WTC11 (cell line): ENCODE measurements around the gene UBD. TPM values are rescaled to one million over a fixed set of nuclear protein-coding genes. Genes with fewer than 3 reads are reported as not detected.

Source experiments
- ATAC-seq: fragments of 200-7000 bp; cut with Tn5 transposase; 2 replicates; pipeline ENCODE4 v1.10.0; 2021; ENCODE audit warnings: mild to moderate bottlenecking, moderate library complexity
- CTCF ChIA-PET: fragments of 300-600 bp; sonication (Branson Sonifier 250); formaldehyde crosslinking; loops from one replicate; lab custom pipeline; 2021; ENCODE audit warnings: antibody characterized with exemption; lab: Charles Lee
- POLR2A ChIA-PET: fragments of 350-600 bp; sonication (Branson Sonifier 250); formaldehyde crosslinking; loops from one replicate; lab custom pipeline; 2021; ENCODE audit warnings: antibody characterized with exemption; lab: Charles Lee
- DNase-seq: peaks from one replicate; pipeline ENCODE4 v3.0.0; 2021; ENCODE audit warnings: low spot score
- H3K27ac Mint-ChIP-seq: 2 replicates; pipeline ENCODE4 v1.8.0; 2021; ENCODE audit warnings: mixed read lengths
- H3K27me3 Mint-ChIP-seq: 2 replicates; pipeline ENCODE4 v1.8.0; 2021; ENCODE audit warnings: low read depth, mild to moderate bottlenecking, moderate library complexity, mixed read lengths
- H3K36me3 Mint-ChIP-seq: 2 replicates; pipeline ENCODE4 v1.8.0; 2021; ENCODE audit warnings: mixed read lengths
- H3K4me1 Mint-ChIP-seq: 2 replicates; pipeline ENCODE4 v1.8.0; 2022; ENCODE audit warnings: mixed read lengths
- H3K4me3 Mint-ChIP-seq: 2 replicates; pipeline ENCODE4 v1.8.0; 2021; ENCODE audit warnings: mild to moderate bottlenecking, moderate library complexity, mixed read lengths
- H3K9me3 Mint-ChIP-seq: 2 replicates; pipeline ENCODE4 v1.8.0; 2021; ENCODE audit warnings: mixed read lengths
- ATF2 ChIP-seq: sonication (generic); formaldehyde crosslinking; IDR thresholded peaks from 2 replicates; pipeline ENCODE4 v1.8.1; 2022; ENCODE audit warnings: low read depth, missing genetic modification reagents, borderline replicate concordance
- ATF3 ChIP-seq: sonication (generic); formaldehyde crosslinking; conservative IDR thresholded peaks from 2 replicates; pipeline ENCODE4 v1.8.1; 2022; ENCODE audit warnings: mild to moderate bottlenecking, missing genetic modification reagents
- CREB1 ChIP-seq: sonication (generic); formaldehyde crosslinking; IDR thresholded peaks from 2 replicates; pipeline ENCODE4 v1.8.0; 2023; ENCODE audit warnings: mild to moderate bottlenecking, missing genetic modification reagents
- CREM ChIP-seq: sonication (generic); formaldehyde crosslinking; IDR thresholded peaks from 2 replicates; pipeline ENCODE4 v1.8.1; 2022; ENCODE audit warnings: mild to moderate bottlenecking, missing genetic modification reagents, moderate library complexity
- ESRRA ChIP-seq: sonication (generic); formaldehyde crosslinking; IDR thresholded peaks from 2 replicates; pipeline ENCODE4 v1.8.1; 2022; ENCODE audit warnings: mild to moderate bottlenecking, missing genetic modification reagents, borderline replicate concordance
- FOXP1 ChIP-seq: sonication (generic); formaldehyde crosslinking; IDR thresholded peaks from 2 replicates; pipeline ENCODE4 v1.8.0; 2022; ENCODE audit warnings: missing genetic modification reagents, mild to moderate bottlenecking, moderate library complexity, borderline replicate concordance
- GABPB1 ChIP-seq: sonication (generic); formaldehyde crosslinking; IDR thresholded peaks from 2 replicates; pipeline ENCODE4 v1.8.1; 2023; ENCODE audit warnings: mild to moderate bottlenecking, missing genetic modification reagents
- MAX ChIP-seq: sonication (generic); formaldehyde crosslinking; IDR thresholded peaks from 2 replicates; pipeline ENCODE4 v1.8.0; 2022; ENCODE audit warnings: mild to moderate bottlenecking, missing genetic modification reagents
- NFE2L1 ChIP-seq: sonication (generic); formaldehyde crosslinking; IDR thresholded peaks from 2 replicates; pipeline ENCODE4 v1.8.1; 2023; ENCODE audit warnings: missing genetic modification reagents
- OVOL2 ChIP-seq: fragments of 250-450 bp; sonication (Bioruptor Pico); IDR thresholded peaks from 2 replicates; pipeline ENCODE4 v1.9.0; 2021; ENCODE audit warnings: mild to moderate bottlenecking, borderline replicate concordance
- PRRX2 ChIP-seq: fragments of 250-450 bp; sonication (Bioruptor Pico); IDR thresholded peaks from 2 replicates; pipeline ENCODE4 v1.8.0; 2021; ENCODE audit warnings: mild to moderate bottlenecking
- TP53 ChIP-seq: sonication (generic); formaldehyde crosslinking; IDR thresholded peaks from 2 replicates; pipeline ENCODE4 v1.8.1; 2023; ENCODE audit warnings: mild to moderate bottlenecking, missing genetic modification reagents
- ZNF317 ChIP-seq: sonication (generic); formaldehyde crosslinking; IDR thresholded peaks from 2 replicates; pipeline ENCODE4 v1.8.1; 2023; ENCODE audit warnings: low read depth, mild to moderate bottlenecking, moderate library complexity, missing genetic modification reagents, borderline replicate concordance
- ZNF396 ChIP-seq: fragments of 250-450 bp; sonication (Bioruptor Pico); IDR thresholded peaks from 2 replicates; pipeline ENCODE4 v1.8.0; 2021; ENCODE audit warnings: mild to moderate bottlenecking, moderate library complexity, borderline replicate concordance
- ZNF416 ChIP-seq: fragments of 250-450 bp; sonication (Bioruptor Pico); IDR thresholded peaks from 2 replicates; pipeline ENCODE4 v1.9.0; 2021; ENCODE audit warnings: mild to moderate bottlenecking, inconsistent platforms
- total RNA-seq: library from RNA; stranded (reverse); gene quantifications from 3 replicates; pipeline ENCODE4 v1.2.3, GENCODE V29; 2021
- TF ChIP-seq, protein P1 (sequence below): sonication (generic); formaldehyde crosslinking; IDR thresholded peaks from 2 replicates; pipeline ENCODE4 v1.8.1; 2022; ENCODE audit warnings: mild to moderate bottlenecking, moderate library complexity, missing genetic modification reagents
- TF ChIP-seq, protein P2 (sequence below): sonication (generic); formaldehyde crosslinking; IDR thresholded peaks from 2 replicates; pipeline ENCODE4 v1.8.0; 2022; ENCODE audit warnings: mild to moderate bottlenecking, missing genetic modification reagents
- TF ChIP-seq, protein P3 (sequence below): fragments of 250-450 bp; sonication (Bioruptor Pico); IDR thresholded peaks from 2 replicates; pipeline ENCODE4 v1.9.0; 2021; ENCODE audit warnings: moderate library complexity, mild to moderate bottlenecking, inconsistent platforms, borderline replicate concordance
- TF ChIP-seq, protein P4 (sequence below): sonication (generic); formaldehyde crosslinking; IDR thresholded peaks from 2 replicates; pipeline ENCODE4 v1.8.1; 2022; ENCODE audit warnings: low read depth, mild to moderate bottlenecking, moderate library complexity, missing genetic modification reagents, borderline replicate concordance
- TF ChIP-seq, protein P5 (sequence below): sonication (generic); formaldehyde crosslinking; IDR thresholded peaks from 2 replicates; pipeline ENCODE4 v1.8.1; 2023; ENCODE audit warnings: mild to moderate bottlenecking, missing genetic modification reagents, moderate library complexity
- TF ChIP-seq, protein P6 (sequence below): sonication (generic); formaldehyde crosslinking; IDR thresholded peaks from 2 replicates; pipeline ENCODE4 v1.8.1; 2023; ENCODE audit warnings: mild to moderate bottlenecking, missing genetic modification reagents, borderline replicate concordance

Gene UBD
- total RNA-seq, 1 experiment from 2014 or later, result 0.15 TPM

GRCh38 chr6:29522227-29522626 lies 37.3 kb downstream of the UBD start (continued):
- TF ChIP-seq, protein P1, sequence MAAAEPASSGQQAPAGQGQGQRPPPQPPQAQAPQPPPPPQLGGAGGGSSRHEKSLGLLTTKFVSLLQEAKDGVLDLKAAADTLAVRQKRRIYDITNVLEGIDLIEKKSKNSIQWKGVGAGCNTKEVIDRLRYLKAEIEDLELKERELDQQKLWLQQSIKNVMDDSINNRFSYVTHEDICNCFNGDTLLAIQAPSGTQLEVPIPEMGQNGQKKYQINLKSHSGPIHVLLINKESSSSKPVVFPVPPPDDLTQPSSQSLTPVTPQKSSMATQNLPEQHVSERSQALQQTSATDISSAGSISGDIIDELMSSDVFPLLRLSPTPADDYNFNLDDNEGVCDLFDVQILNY (CRISPR knock-in tag), result no peak
- TF ChIP-seq ZNF416 (CRISPR knock-in tag), result no peak
- TF ChIP-seq ATF2 (CRISPR knock-in tag), result no peak
- TF ChIP-seq, protein P2, sequence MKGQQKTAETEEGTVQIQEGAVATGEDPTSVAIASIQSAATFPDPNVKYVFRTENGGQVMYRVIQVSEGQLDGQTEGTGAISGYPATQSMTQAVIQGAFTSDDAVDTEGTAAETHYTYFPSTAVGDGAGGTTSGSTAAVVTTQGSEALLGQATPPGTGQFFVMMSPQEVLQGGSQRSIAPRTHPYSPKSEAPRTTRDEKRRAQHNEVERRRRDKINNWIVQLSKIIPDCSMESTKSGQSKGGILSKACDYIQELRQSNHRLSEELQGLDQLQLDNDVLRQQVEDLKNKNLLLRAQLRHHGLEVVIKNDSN (CRISPR knock-in tag), result no peak

DNA sequence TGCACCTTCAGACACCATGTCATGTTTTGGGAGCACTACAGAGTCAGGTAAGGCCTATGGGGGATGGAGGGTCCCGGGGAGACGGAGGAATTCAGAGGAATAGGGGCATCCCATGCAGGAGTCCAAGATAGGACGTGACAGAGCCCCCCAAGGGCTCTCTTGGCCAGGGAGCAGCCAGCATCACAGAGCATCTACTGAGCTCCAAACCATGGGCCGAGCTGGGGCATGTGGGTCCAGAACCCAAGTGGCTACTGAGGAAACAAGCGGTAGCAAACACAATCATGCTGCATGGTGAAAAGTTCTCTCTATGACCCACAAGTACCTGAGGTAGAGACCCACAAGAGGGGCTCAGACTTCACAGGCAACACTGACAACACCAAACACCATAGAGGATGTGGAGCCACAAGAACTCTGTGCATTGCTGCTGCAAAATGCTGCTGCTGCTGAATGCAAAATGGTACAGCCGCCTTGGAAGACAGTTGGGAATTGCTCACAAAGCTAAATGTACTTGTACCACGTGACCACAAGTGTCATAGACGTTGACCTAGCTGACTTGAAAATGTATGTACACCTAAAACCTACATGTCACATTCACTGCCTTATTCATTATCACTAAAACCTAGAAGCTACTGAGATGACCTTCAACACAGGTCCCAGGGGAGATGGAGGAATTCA lies 38.4 kb downstream of the UBD start:
- Mint-ChIP-seq H3K4me1 (peaks cover 19% of the 10 kb centered on the region), H3K4me3 (no peak overlapping the region), H3K36me3 (peaks cover 27% of the 10 kb centered on the region), H3K27me3 (no peaks in the 10 kb centered on the region; the same call in 1 of the 2 replicates), H3K27ac (no peak overlapping the region), H3K9me3 (peaks cover 47% of the 10 kb centered on the region)
- ATAC-seq (no peak), DNase-seq (no peak)
- no peak for TF ChIP-seq ATF3 (CRISPR knock-in tag)
- no peak for TF ChIP-seq ZNF396
- no peak for TF ChIP-seq TP53 (CRISPR knock-in tag)
- TF ChIP-seq CREM (CRISPR knock-in tag), result no peak
- CTCF ChIA-PET, result no interaction called here
- POLR2A ChIA-PET, result no interaction called here

- DNase-seq (no peak), ATAC-seq (no peak)
- Mint-ChIP-seq H3K4me1 (peaks cover 10% of the 10 kb centered on the region), H3K36me3 (peaks cover 27% of the 10 kb centered on the region), H3K9me3 (peaks cover 41% of the 10 kb centered on the region), H3K27ac (no peak overlapping the region), H3K4me3 (no peak overlapping the region), H3K27me3 (no peaks in the 10 kb centered on the region; the same call in 1 of the 2 replicates)
- ChIA-PET CTCF (no interaction called here), POLR2A (no interaction called here)
- TF ChIP-seq FOXP1 (CRISPR knock-in tag) (no peak), NFE2L1 (CRISPR knock-in tag) (no peak), ZNF317 (CRISPR knock-in tag) (no peak), CREB1 (CRISPR knock-in tag) (no peak), ZNF396 (no peak), MAX (CRISPR knock-in tag) (no peak), PRRX2 (no peak), ESRRA (CRISPR knock-in tag) (no peak), GABPB1 (CRISPR knock-in tag) (no peak), OVOL2 (CRISPR knock-in tag) (no peak)
- TF ChIP-seq, protein P3, sequence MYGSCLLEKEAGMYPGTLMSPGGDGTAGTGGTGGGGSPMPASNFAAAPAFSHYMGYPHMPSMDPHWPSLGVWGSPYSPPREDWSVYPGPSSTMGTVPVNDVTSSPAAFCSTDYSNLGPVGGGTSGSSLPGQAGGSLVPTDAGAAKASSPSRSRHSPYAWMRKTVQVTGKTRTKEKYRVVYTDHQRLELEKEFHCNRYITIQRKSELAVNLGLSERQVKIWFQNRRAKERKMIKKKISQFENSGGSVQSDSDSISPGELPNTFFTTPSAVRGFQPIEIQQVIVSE (CRISPR knock-in tag), result no peak
- TF ChIP-seq, protein P4, sequence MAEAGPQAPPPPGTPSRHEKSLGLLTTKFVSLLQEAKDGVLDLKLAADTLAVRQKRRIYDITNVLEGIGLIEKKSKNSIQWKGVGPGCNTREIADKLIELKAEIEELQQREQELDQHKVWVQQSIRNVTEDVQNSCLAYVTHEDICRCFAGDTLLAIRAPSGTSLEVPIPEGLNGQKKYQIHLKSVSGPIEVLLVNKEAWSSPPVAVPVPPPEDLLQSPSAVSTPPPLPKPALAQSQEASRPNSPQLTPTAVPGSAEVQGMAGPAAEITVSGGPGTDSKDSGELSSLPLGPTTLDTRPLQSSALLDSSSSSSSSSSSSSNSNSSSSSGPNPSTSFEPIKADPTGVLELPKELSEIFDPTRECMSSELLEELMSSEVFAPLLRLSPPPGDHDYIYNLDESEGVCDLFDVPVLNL (CRISPR knock-in tag), result no peak
- TF ChIP-seq, protein P1 (CRISPR knock-in tag), result no peak
- TF ChIP-seq, protein P5, sequence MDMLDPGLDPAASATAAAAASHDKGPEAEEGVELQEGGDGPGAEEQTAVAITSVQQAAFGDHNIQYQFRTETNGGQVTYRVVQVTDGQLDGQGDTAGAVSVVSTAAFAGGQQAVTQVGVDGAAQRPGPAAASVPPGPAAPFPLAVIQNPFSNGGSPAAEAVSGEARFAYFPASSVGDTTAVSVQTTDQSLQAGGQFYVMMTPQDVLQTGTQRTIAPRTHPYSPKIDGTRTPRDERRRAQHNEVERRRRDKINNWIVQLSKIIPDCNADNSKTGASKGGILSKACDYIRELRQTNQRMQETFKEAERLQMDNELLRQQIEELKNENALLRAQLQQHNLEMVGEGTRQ (CRISPR knock-in tag), result no peak
- TF ChIP-seq, protein P6, sequence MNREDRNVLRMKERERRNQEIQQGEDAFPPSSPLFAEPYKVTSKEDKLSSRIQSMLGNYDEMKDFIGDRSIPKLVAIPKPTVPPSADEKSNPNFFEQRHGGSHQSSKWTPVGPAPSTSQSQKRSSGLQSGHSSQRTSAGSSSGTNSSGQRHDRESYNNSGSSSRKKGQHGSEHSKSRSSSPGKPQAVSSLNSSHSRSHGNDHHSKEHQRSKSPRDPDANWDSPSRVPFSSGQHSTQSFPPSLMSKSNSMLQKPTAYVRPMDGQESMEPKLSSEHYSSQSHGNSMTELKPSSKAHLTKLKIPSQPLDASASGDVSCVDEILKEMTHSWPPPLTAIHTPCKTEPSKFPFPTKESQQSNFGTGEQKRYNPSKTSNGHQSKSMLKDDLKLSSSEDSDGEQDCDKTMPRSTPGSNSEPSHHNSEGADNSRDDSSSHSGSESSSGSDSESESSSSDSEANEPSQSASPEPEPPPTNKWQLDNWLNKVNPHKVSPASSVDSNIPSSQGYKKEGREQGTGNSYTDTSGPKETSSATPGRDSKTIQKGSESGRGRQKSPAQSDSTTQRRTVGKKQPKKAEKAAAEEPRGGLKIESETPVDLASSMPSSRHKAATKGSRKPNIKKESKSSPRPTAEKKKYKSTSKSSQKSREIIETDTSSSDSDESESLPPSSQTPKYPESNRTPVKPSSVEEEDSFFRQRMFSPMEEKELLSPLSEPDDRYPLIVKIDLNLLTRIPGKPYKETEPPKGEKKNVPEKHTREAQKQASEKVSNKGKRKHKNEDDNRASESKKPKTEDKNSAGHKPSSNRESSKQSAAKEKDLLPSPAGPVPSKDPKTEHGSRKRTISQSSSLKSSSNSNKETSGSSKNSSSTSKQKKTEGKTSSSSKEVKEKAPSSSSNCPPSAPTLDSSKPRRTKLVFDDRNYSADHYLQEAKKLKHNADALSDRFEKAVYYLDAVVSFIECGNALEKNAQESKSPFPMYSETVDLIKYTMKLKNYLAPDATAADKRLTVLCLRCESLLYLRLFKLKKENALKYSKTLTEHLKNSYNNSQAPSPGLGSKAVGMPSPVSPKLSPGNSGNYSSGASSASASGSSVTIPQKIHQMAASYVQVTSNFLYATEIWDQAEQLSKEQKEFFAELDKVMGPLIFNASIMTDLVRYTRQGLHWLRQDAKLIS (CRISPR knock-in tag), result no peak
These were observed 39.3 kb downstream of the UBD start for GRCh38 chr6:29520232-29520631.
